ENCODE results near the gene PDAP1. TPM values are rescaled to one million over a fixed set of nuclear protein-coding genes. Genes with fewer than 3 reads are reported as not detected.

Gene PDAP1
- total RNA-seq, 1 experiment from 2014 or later = 150 TPM

DNA sequence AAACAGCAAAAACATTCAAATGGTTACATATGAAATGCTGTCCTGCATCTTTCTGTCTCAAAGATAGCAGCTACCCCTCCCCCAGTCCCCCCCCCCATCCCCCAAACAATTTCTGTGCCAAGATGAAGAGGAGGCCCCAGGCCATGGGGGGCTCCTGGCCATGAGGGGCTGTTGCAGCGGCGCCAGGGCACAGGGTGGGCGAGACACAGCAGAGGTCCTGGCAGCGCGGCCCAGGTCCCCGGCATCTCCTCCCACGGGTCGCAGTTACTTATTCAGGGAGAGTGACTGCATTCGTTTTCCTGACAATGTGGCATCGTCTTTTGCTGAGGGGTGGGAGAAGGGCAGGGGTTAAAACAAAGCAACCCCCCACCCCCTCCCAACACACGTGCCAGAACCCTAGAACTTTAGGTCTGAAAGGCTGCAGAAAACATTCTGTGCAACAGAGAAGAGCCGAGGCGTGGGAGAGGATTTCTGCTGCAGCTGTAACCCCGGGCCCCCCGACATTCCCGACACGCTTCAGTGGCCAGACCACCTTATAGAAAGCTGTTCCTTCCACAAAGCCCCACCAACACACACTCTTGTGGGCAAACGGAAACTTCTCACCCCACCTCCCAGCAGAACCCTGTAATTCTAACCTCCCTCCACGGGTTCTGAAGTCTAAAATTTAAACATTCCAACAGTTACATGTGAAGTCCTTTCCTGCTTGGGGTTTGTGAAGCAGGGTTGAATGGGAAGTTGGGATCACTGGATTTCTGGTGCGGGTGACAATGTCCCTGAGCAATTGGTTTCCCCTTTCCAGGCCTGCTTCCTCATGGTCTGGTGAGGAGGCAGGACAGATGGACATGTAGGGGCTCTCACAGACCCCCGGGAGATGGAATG is 11.7 kb downstream of the PDAP1 start:
- Histone ChIP-seq H2BK120ac (ENCODE audit: low read depth, low read length, poor library complexity, severe bottlenecking) (no peak overlapping the region), H2BK20ac (ENCODE audit: low read depth, low read length, poor library complexity, severe bottlenecking) (no peak overlapping the region), H3K23me2 (ENCODE audit: insufficient read length, low read depth, low read length, poor library complexity, severe bottlenecking) (peaks cover 11% of the 10 kb centered on the region), H2BK12ac (ENCODE audit: insufficient read length, low read depth, low read length) (no peak overlapping the region), H3K4me2 (ENCODE audit: insufficient read depth, insufficient read length, low read length) (no peak overlapping the region), H3K27ac (ENCODE audit: insufficient read length, low read depth, low read length) (no peak overlapping the region), H3K27me3 (ENCODE audit: insufficient read depth, low read length) (no peaks in the 10 kb centered on the region), H3K9me3 (ENCODE audit: control insufficient read depth, low read depth, low read length) (no peaks in the 10 kb centered on the region), H2AK5ac (ENCODE audit: insufficient read length, low read length) (no peak overlapping the region), H3K14ac (ENCODE audit: insufficient read depth, low read length) (no peak overlapping the region), H2BK15ac (ENCODE audit: low read depth, low read length) (no peak overlapping the region), H3K56ac (ENCODE audit: insufficient read length, low read depth, low read length) (no peak overlapping the region), H3K4ac (ENCODE audit: low read depth, low read length) (no peak overlapping the region), H4K20me1 (ENCODE audit: control insufficient read depth, insufficient read depth, insufficient read length) (no peaks in the 10 kb centered on the region), H3K18ac (ENCODE audit: insufficient read length, low read depth, low read length) (no peak overlapping the region), H2AFZ (ENCODE audit: low read length) (no peak overlapping the region), H4K5ac (ENCODE audit: insufficient read length, low read depth, low read length) (no peak overlapping the region), H3K4me1 (ENCODE audit: insufficient read depth, low read length) (peaks cover 2% of the 10 kb centered on the region; the same call in 1 of the 2 replicates), H3K9ac (ENCODE audit: extremely low read depth, insufficient read length, low read length) (no peak overlapping the region), H3T11ph (ENCODE audit: low read length) (no peak overlapping the region), H4K8ac (replicated peaks; ENCODE audit: insufficient read length, low read depth, low read length) (no peak overlapping the region), H2BK5ac (ENCODE audit: insufficient read length, low read length) (no peak overlapping the region), H3K79me1 (ENCODE audit: insufficient read depth, low read depth, low read length, poor library complexity, severe bottlenecking) (no peaks in the 10 kb centered on the region), H4K91ac (ENCODE audit: insufficient read length, low read depth, low read length) (no peak overlapping the region), H3K23ac (ENCODE audit: insufficient read length, low read depth, low read length) (no peak overlapping the region), H3K79me2 (ENCODE audit: insufficient read depth, low read length) (no peaks in the 10 kb centered on the region)
- Mint-ChIP-seq H3K36me3 (ENCODE audit: insufficient read depth in 1 of 3, low read depth in 3 of 3) (peaks cover 38 to 82% (median 63%) of the 10 kb centered on the region in 3 experiments), H3K27me3 (ENCODE audit: low read depth) (peaks cover 1% of the 10 kb centered on the region; the same call in 1 of the 2 replicates), H3K4me3 (no peak overlapping the region), H3K27ac (peak overlapping the region in 2 of 3 experiments; percentile 40 to 77; a peak in 2 of 7 replicates), H3K9me3 (no peaks in the 10 kb centered on the region), H3K4me1 (peaks cover 13 to 14% of the 10 kb centered on the region in 2 experiments)
- no CpG with 5 or more reads among the region's 21 CpGs for WGBS (ENCODE audit: extremely low coverage, insufficient read length, low lambda C conversion rate)
- DNase-seq = no peak
- TF ChIP-seq, protein P1, sequence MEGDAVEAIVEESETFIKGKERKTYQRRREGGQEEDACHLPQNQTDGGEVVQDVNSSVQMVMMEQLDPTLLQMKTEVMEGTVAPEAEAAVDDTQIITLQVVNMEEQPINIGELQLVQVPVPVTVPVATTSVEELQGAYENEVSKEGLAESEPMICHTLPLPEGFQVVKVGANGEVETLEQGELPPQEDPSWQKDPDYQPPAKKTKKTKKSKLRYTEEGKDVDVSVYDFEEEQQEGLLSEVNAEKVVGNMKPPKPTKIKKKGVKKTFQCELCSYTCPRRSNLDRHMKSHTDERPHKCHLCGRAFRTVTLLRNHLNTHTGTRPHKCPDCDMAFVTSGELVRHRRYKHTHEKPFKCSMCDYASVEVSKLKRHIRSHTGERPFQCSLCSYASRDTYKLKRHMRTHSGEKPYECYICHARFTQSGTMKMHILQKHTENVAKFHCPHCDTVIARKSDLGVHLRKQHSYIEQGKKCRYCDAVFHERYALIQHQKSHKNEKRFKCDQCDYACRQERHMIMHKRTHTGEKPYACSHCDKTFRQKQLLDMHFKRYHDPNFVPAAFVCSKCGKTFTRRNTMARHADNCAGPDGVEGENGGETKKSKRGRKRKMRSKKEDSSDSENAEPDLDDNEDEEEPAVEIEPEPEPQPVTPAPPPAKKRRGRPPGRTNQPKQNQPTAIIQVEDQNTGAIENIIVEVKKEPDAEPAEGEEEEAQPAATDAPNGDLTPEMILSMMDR (conservative IDR thresholded peaks at IDR 0.05) = no peak

All from H9 (cell line).